ENCODE measurements around the gene MIGA2. TPM values are rescaled to one million over a fixed set of nuclear protein-coding genes. Genes with fewer than 3 reads are reported as not detected.

The MIGA2 gene
- polyA plus RNA-seq, 1 experiment: 10.6 TPM

DNA sequence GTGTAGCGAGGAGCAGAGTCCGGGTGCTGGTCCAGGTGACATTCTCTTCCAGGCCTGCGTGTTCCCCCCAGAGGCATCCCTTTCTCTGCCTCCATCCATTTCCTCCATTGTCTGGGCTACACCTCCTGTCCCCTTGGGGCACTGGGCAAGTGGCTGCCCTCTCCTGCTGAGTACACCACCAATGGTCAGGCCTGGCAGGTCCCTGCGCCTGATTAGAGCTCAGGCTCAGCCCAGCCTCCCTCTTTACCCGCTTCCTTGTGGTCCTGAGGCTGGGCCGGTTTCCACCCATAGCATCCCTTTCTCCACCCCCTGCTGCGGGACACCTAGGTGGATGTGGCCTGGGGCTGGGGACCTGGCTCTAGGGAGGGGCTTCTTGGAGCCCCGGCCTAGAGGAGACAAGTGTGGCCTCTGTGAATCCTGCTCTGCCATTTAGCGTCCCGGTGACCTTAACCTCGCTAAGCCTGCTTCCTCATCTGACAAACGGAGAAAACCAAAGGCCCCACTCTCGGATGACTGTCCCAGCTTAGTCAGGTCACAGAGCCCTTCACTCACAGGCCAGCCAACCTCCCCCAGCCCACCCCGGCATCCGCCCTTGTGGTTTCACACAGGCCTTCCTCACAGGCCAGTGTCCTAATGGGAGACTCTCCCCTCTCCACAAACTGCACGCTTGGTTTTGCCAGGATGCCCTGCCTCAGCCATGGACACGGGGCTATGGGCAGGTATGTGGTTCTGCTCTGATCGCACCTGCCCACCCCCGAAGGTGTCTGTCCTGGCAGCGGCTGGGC, 57.4 kb downstream of the MIGA2 start:
- Histone ChIP-seq H3K9me3 (ENCODE audit: control insufficient read depth, insufficient read depth, low read length) (no peaks in the 10 kb centered on the region; the same call in 1 of the 2 replicates), H3K27ac (ENCODE audit: low read depth, low read length) (no peak overlapping the region), H3K27me3 (ENCODE audit: control insufficient read depth, insufficient read depth, low read length) (no peaks in the 10 kb centered on the region), H3K4me3 (ENCODE audit: low read depth, low read length) (no peak overlapping the region)
- CTCF ChIA-PET: interaction anchor here (1.0 kb wide), 1 partner anchor 10 kb away, joined by 3 read pairs; no protein-coding TSS in a partner anchor
- POLR2A ChIA-PET: interaction anchor here (0.8 kb wide), 1 partner anchor 12 kb away, joined by 3 read pairs; no protein-coding TSS in a partner anchor
- DNase-seq (ENCODE audit: low read depth, low spot score): no peak
- TF ChIP-seq, protein P1, sequence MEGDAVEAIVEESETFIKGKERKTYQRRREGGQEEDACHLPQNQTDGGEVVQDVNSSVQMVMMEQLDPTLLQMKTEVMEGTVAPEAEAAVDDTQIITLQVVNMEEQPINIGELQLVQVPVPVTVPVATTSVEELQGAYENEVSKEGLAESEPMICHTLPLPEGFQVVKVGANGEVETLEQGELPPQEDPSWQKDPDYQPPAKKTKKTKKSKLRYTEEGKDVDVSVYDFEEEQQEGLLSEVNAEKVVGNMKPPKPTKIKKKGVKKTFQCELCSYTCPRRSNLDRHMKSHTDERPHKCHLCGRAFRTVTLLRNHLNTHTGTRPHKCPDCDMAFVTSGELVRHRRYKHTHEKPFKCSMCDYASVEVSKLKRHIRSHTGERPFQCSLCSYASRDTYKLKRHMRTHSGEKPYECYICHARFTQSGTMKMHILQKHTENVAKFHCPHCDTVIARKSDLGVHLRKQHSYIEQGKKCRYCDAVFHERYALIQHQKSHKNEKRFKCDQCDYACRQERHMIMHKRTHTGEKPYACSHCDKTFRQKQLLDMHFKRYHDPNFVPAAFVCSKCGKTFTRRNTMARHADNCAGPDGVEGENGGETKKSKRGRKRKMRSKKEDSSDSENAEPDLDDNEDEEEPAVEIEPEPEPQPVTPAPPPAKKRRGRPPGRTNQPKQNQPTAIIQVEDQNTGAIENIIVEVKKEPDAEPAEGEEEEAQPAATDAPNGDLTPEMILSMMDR (IDR thresholded peaks at IDR 0.05; ENCODE audit: low read depth, low read length): no peak

DNA sequence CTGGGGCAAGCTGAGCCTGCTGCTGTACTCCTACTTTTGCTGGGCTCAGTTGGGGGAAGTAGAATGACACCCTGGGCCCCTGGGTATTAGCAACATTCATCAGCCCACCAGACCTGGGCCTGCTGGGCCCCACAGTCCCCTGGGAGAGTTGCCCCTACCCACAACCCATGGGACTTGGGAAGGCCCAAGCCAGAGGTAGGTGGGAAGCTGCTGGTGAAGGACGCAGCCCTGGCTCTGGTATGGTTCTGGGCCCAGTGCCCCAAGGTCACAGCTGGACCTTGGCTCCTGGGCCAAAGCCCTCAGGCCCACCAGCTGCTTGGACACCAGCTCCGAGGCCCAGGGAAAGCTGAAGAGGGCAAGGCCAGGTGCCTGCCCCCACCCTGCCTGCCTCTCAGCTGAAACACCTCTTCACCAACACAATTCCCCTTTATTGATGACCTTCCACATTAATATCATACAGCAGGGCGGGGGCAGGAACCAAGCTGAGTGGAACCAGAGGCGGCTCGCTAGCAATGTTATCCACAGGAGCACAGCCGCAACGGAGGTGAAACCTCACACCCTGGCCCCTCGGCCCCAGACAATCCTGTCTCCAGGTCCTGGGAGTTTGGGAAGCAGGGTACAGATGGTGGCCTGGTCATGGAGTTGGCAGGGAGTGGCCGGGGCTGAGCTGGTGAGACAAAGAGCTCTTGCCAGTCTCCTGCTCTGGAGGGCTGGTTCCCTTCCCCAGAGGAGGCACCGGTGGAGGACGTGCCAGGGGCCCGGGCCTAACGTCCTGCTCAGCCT, 58.2 kb downstream of the MIGA2 start:
- no peak overlapping the region for H3K27ac ChIP-seq (ENCODE audit: low read depth, low read length)
- ChIA-PET CTCF (interaction anchor here (0.9 to 1.0 kb wide), 2 partner anchors 9 to 66 kb away, joined by 3 read pairs; partner anchors contain the start of gene SH3GLB2), POLR2A (interaction anchor here (0.8 kb wide), 1 partner anchor 13 kb away, joined by 3 read pairs; no protein-coding TSS in a partner anchor)
- H3K27me3 ChIP-seq (ENCODE audit: control insufficient read depth, insufficient read depth, low read length): no peaks in the 10 kb centered on the region
- H3K9me3 ChIP-seq (ENCODE audit: control insufficient read depth, insufficient read depth, low read length): no peaks in the 10 kb centered on the region; the same call in 1 of the 2 replicates
- DNase-seq (ENCODE audit: low read depth, low spot score): no peak
- TF ChIP-seq, protein P1 (IDR thresholded peaks at IDR 0.05; ENCODE audit: low read depth, low read length): no peak
- no peak overlapping the region for H3K4me3 ChIP-seq (ENCODE audit: low read depth, low read length)

GRCh38 chr9:129095170-129095667, 58.8 kb downstream of the MIGA2 start:
- Histone ChIP-seq H3K27me3 (ENCODE audit: control insufficient read depth, insufficient read depth, low read length) (no peaks in the 10 kb centered on the region), H3K27ac (ENCODE audit: low read depth, low read length) (no peak overlapping the region), H3K4me3 (ENCODE audit: low read depth, low read length) (no peak overlapping the region), H3K9me3 (ENCODE audit: control insufficient read depth, insufficient read depth, low read length) (no peaks in the 10 kb centered on the region; the same call in 1 of the 2 replicates)
- POLR2A ChIA-PET: no interaction called here
- TF ChIP-seq, protein P1 (IDR thresholded peaks at IDR 0.05; ENCODE audit: low read depth, low read length): no peak
- CTCF ChIA-PET: interaction anchor here (0.9 kb wide), 1 partner anchor 67 kb away, joined by 3 read pairs; the partner anchor contains the start of gene SH3GLB2
- no peak for DNase-seq (ENCODE audit: low read depth, low spot score)

DNA sequence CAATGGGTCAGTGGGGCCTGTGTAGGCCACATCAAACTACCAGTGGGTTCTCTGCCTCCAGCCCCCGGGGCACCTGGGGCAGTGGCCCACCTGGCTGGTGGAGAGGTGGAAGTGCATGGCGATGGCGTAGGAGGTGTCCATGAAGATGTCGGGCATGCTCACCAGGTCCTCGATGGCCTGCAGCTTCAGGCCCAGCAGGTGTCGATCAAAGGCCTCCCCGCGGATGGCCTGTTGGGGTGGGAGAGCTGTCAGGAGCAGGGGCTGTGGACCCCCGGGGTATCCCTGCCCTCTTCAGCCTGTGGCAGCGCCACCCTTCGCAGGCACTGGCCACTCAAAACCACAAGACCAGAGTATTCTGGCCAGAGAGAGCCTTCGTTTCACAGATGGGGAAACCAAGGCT, 59.5 kb downstream of the MIGA2 start:
- no peaks in the 10 kb centered on the region; the same call in 1 of the 2 replicates for H3K9me3 ChIP-seq (ENCODE audit: control insufficient read depth, insufficient read depth, low read length)
- TF ChIP-seq, protein P1 (IDR thresholded peaks at IDR 0.05; ENCODE audit: low read depth, low read length): no peak
- CTCF ChIA-PET: no interaction called here
- POLR2A ChIA-PET: no interaction called here
- DNase-seq (ENCODE audit: low read depth, low spot score): no peak
- no peaks in the 10 kb centered on the region for H3K27me3 ChIP-seq (ENCODE audit: control insufficient read depth, insufficient read depth, low read length)
- no peak overlapping the region for H3K4me3 ChIP-seq (ENCODE audit: low read depth, low read length)
- no peak overlapping the region for H3K27ac ChIP-seq (ENCODE audit: low read depth, low read length)
